ENCODE measurements around the gene TMEM255B.

- TF ChIP-seq CTCF (IDR thresholded peaks at IDR 0.05), result peak in 1 of 6 experiments; percentile 21
- TF ChIP-seq POLR2A (IDR thresholded peaks at IDR 0.05), result no peak
Observed at GRCh38 chr13:113862191-113862930, 103.3 kb downstream of the TMEM255B start.

Measured in Peyer's patch (tissue), 4 donors.